Retinal pigment epithelial cell (primary cell): ENCODE measurements around the gene SHC2.
A peak's percentile ranks its signal among the peaks of the same experiment; 100 is the strongest.

Experiments
- DNase-seq: peaks from one replicate; pipeline ENCODE4 v3.0.0-alpha.2; 2010; ENCODE audit warnings: low read depth
- H3K4me3 ChIP-seq: 2 replicates; pipeline ENCODE4 v1.5.1; 2011; ENCODE audit warnings: mild to moderate bottlenecking, low read length, control low read depth, moderate library complexity
- TF ChIP-seq, protein P1 (sequence below): conservative IDR thresholded peaks from 2 replicates; pipeline ENCODE4 v1.5.1; 2011; ENCODE audit warnings: low read depth, low read length, control low read depth, inconsistent platforms

SHC2 gene

DNA sequence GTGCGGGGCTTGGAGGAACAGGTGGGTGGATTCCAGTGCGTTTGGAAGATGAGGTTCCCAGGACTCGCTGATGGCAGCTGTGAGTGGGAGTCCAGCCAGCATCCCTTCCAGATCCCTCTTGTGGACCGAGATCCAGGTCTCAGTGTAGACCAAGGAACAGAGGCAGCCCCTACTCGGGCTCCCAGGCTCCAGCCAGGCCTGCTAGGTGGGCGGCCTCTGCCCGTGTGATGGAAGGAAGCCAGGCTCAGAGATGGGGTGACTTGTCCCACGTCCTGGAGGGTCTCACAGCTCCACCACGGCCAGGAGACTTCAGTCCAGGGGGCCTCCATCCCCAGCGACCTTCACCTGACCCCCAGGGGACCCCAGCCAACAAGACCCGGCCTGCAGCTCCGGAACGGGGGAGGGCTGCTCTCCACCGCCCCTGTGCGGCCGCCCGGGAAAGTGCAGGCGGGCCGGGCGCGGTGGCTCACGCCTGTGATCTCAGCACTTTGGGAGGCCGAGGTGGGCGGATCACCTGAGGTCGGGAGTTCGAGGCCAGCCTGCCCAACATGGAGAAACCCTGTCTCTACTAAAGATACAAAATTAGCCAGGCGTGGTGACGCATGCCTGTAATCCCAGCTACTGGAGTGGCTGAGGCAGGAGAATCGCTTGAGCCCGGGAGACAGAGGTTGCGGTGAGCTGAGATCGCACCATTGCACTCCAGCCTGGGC lies 34.7 kb upstream of the SHC2 start:
- no peak overlapping the region for H3K4me3 ChIP-seq
- TF ChIP-seq, protein P1, sequence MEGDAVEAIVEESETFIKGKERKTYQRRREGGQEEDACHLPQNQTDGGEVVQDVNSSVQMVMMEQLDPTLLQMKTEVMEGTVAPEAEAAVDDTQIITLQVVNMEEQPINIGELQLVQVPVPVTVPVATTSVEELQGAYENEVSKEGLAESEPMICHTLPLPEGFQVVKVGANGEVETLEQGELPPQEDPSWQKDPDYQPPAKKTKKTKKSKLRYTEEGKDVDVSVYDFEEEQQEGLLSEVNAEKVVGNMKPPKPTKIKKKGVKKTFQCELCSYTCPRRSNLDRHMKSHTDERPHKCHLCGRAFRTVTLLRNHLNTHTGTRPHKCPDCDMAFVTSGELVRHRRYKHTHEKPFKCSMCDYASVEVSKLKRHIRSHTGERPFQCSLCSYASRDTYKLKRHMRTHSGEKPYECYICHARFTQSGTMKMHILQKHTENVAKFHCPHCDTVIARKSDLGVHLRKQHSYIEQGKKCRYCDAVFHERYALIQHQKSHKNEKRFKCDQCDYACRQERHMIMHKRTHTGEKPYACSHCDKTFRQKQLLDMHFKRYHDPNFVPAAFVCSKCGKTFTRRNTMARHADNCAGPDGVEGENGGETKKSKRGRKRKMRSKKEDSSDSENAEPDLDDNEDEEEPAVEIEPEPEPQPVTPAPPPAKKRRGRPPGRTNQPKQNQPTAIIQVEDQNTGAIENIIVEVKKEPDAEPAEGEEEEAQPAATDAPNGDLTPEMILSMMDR = peak; percentile 66
- no peak for DNase-seq

DNA sequence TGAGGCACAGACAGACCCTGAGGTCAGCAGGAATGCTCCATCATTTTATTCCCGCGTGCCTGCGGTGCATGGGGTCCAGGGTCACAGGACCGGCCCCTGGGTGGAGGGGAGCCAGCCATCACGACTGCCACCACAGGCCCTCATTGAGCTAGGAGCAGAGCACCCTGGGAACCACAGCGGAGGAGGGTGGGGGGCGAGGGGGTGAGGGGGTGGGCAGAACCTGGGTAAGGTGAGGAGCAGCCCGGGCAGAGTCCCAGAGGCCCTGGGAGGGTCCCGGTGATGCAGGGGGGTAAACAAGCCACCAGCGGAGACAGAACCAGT lies 34.2 kb upstream of the SHC2 start:
- no peak for DNase-seq
- TF ChIP-seq, protein P1 = no peak
- H3K4me3 ChIP-seq = no peak overlapping the region

DNA sequence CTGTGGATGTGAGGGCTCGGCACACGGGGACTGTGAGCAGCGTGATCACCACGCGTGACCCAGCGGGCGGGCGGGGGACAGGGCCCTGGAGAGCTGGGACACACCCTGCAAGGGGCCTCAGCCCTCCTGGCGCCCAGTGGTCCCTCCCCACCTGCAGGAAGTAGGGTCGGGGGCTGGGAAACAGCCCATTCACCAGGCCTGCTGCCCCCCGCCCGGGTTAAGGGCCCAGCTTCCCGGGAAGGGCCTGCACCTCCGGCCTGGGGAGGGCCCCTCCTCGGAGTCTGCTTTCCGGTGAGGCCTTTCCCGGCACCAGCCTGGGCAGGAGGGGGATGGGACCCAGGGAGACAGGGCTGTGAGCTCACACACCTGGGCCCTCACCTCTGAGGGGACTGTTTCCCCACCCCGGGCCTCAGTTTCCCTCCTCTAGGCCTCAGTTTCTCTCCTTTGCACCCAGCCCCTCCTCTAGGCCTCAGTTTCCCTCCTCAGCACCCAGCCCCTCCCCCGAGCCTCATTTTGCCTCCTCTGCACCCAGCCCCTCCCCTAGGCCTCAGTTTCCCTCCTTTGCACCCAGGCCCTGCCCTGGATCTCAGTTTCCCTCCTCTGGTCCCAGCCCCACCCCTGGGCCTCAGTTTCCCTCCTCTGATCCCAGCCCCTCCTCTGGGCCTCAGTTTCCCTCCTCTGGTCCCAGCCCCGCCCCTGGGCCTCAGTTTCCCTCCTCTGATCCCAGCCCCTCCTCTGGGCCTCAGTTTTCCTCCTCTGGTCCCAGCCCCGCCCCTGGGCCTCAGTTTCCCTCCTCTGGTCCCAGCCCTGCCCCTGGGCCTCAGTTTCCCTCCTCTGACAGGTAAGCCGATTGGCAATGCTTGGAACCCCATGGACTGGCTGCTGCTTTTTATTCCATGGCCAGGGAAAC lies 33.6 kb upstream of the SHC2 start:
- TF ChIP-seq, protein P1 = no peak
- H3K4me3 ChIP-seq = no peak overlapping the region
- no peak for DNase-seq

DNA sequence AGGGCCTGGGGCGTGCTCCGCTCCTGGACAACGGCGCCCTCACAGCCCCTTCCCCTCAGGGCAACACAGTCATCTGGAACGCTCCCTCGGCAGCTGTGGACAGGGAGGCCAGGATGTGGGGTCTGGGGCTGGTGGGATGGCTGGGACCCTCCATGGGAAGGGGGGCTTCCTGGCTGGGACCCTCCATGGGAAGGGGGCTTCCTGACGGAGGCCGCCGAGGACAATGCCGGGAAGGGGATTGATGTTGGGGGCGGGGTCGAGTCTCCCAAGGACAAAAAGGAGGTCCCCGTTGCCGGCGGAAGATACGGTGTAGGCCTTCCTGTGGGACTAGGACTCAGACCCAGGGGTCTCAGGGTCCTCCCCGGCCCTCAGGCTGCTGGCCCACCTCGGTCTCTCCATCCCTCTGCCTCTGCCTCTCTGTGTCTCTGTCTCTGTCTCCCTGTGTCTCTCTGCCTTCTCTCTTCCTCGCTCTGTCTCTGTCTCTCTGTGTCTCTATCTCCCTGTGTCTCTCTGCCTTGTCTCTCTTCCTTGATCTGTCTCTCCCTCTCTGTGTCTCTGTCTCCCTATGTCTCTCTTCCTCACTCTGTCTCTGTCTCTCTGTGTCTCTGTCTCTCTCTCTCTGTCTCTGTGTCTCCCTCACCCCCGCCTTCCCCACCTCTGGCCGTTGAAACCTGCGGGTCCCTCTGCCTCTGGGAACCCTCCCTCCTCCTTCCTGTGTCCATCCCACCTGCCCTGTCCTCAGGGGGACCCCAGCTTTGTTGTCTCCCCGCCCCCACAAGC lies 32.7 kb upstream of the SHC2 start:
- TF ChIP-seq, protein P1 = no peak
- no peak overlapping the region for H3K4me3 ChIP-seq

DNA sequence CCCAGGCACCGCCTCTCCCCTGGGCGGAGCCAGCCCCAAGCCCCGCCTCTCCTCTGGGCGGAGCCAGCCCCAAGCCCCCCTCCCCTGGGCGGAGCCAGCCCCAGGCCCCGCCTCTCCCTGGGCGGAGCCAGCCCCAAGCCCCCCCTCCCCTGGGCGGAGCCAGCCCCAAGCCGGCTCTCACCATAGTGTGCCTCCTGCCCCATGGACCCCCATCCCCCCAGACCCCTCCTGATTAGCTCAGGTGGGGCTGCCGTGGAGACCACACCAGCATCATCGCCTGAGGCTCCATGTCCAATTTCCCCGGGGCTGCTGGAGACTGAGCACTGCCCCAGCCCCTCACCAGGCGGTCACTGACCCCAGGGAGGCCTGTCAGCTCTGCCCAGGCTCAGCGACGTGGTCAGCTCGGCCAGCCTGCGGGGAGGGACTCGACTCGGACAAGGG lies 31.3 kb upstream of the SHC2 start:
- H3K4me3 ChIP-seq = no peak overlapping the region
- no peak for DNase-seq
- TF ChIP-seq, protein P1 = no peak

More for the DNA sequence above, 32.7 kb upstream of the SHC2 start:
- DNase-seq = no peak

DNA sequence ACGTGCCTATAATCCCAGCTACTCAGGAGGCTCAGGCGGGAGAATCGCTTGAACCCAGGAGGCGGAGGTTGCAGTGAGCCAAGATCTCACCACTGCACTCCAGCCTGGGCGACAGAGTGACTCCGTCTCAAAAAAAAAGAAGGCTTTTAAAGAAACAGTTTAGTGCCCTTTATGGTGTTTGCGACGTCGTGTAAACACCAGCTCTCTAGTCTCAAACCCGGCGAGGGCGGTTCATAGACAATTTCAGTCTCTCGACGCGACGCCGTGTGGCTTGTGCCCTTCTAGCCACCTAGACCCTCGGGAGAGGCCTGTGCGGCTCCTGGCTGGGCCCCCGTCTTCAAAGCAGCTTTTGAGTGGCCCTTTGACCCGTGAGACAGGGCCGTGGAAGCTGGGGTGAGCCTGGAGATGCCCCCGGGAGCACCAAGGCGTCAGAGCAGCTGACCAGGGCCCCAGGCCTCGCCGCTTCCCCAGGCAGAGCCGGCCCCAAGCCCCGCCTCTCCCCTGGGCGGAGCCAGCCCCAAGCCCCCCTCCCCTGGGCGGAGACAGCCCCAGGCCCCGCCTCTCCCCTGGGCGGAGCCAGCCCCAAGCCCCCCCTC lies 30.4 kb upstream of the SHC2 start:
- TF ChIP-seq, protein P1 = no peak
- no peak overlapping the region for H3K4me3 ChIP-seq
- no peak for DNase-seq
